WTC11 (cell line): ENCODE measurements around the gene ENHO. TPM values are rescaled to one million over a fixed set of nuclear protein-coding genes. Genes with fewer than 3 reads are reported as not detected.
"Not testable (repeated sequence)": the region's sequence is repeated elsewhere in the genome, so short reads cannot be mapped to it uniquely, and the experiment has no call there.

ENCODE experiments used
- ATAC-seq: fragments of 200-7000 bp; cut with Tn5 transposase; 2 replicates; pipeline ENCODE4 v1.10.0; 2021; ENCODE audit warnings: mild to moderate bottlenecking, moderate library complexity
- CTCF ChIA-PET: fragments of 300-600 bp; sonication (Branson Sonifier 250); formaldehyde crosslinking; loops from one replicate; lab custom pipeline; 2021; ENCODE audit warnings: antibody characterized with exemption; lab: Charles Lee
- POLR2A ChIA-PET: fragments of 350-600 bp; sonication (Branson Sonifier 250); formaldehyde crosslinking; loops from one replicate; lab custom pipeline; 2021; ENCODE audit warnings: antibody characterized with exemption; lab: Charles Lee
- DNase-seq: peaks from one replicate; pipeline ENCODE4 v3.0.0; 2021; ENCODE audit warnings: low spot score
- H3K27ac Mint-ChIP-seq: 2 replicates; pipeline ENCODE4 v1.8.0; 2021; ENCODE audit warnings: mixed read lengths
- H3K27me3 Mint-ChIP-seq: 2 replicates; pipeline ENCODE4 v1.8.0; 2021; ENCODE audit warnings: low read depth, mild to moderate bottlenecking, moderate library complexity, mixed read lengths
- H3K36me3 Mint-ChIP-seq: 2 replicates; pipeline ENCODE4 v1.8.0; 2021; ENCODE audit warnings: mixed read lengths
- H3K4me1 Mint-ChIP-seq: 2 replicates; pipeline ENCODE4 v1.8.0; 2022; ENCODE audit warnings: mixed read lengths
- H3K4me3 Mint-ChIP-seq: 2 replicates; pipeline ENCODE4 v1.8.0; 2021; ENCODE audit warnings: mild to moderate bottlenecking, moderate library complexity, mixed read lengths
- H3K9me3 Mint-ChIP-seq: 2 replicates; pipeline ENCODE4 v1.8.0; 2021; ENCODE audit warnings: mixed read lengths
- ATF1 ChIP-seq: sonication (generic); formaldehyde crosslinking; IDR thresholded peaks from 2 replicates; pipeline ENCODE4 v1.8.1; 2023; ENCODE audit warnings: mild to moderate bottlenecking, moderate library complexity, missing genetic modification reagents
- FOXJ3 ChIP-seq: sonication (generic); formaldehyde crosslinking; IDR thresholded peaks from 2 replicates; pipeline ENCODE4 v1.9.0; 2021; ENCODE audit warnings: missing genetic modification reagents, mild to moderate bottlenecking, borderline replicate concordance
- GRHL2 ChIP-seq: fragments of 250-450 bp; sonication (Bioruptor Pico); IDR thresholded peaks from 2 replicates; pipeline ENCODE4 v1.8.0; 2022; ENCODE audit warnings: mild to moderate bottlenecking, moderate library complexity; ENCODE audit not compliant: insufficient replicate concordance, severe bottlenecking
- IRF2 ChIP-seq: sonication (generic); formaldehyde crosslinking; IDR thresholded peaks from 2 replicates; pipeline ENCODE4 v1.8.0; 2022; ENCODE audit warnings: low read depth, missing genetic modification reagents, borderline replicate concordance
- MYBL2 ChIP-seq: sonication (generic); formaldehyde crosslinking; IDR thresholded peaks from 2 replicates; pipeline ENCODE4 v1.8.1; 2023; ENCODE audit warnings: mild to moderate bottlenecking, moderate library complexity, missing genetic modification reagents
- NFE2L1 ChIP-seq: sonication (generic); formaldehyde crosslinking; IDR thresholded peaks from 2 replicates; pipeline ENCODE4 v1.8.1; 2023; ENCODE audit warnings: missing genetic modification reagents
- NR1H2 ChIP-seq: sonication (generic); formaldehyde crosslinking; IDR thresholded peaks from 2 replicates; pipeline ENCODE4 v1.9.0; 2021; ENCODE audit warnings: mild to moderate bottlenecking, moderate library complexity, missing genetic modification reagents
- OVOL2 ChIP-seq: fragments of 250-450 bp; sonication (Bioruptor Pico); IDR thresholded peaks from 2 replicates; pipeline ENCODE4 v1.9.0; 2021; ENCODE audit warnings: mild to moderate bottlenecking, borderline replicate concordance
- RELA ChIP-seq: sonication (generic); formaldehyde crosslinking; IDR thresholded peaks from 2 replicates; pipeline ENCODE4 v1.8.1; 2022; ENCODE audit warnings: missing genetic modification reagents, mild to moderate bottlenecking, borderline replicate concordance
- TCF7 ChIP-seq: sonication (generic); formaldehyde crosslinking; IDR thresholded peaks from 2 replicates; pipeline ENCODE4 v1.8.0; 2022; ENCODE audit warnings: mild to moderate bottlenecking, low read depth, missing genetic modification reagents, moderate library complexity
- ZNF396 ChIP-seq: fragments of 250-450 bp; sonication (Bioruptor Pico); IDR thresholded peaks from 2 replicates; pipeline ENCODE4 v1.8.0; 2021; ENCODE audit warnings: mild to moderate bottlenecking, moderate library complexity, borderline replicate concordance
- total RNA-seq: library from RNA; stranded (reverse); gene quantifications from 3 replicates; pipeline ENCODE4 v1.2.3, GENCODE V29; 2021
- TF ChIP-seq, protein P1 (sequence below): fragments of 250-450 bp; sonication (Bioruptor Pico); IDR thresholded peaks from 2 replicates; pipeline ENCODE4 v1.9.0; 2021; ENCODE audit warnings: mild to moderate bottlenecking, borderline replicate concordance
- TF ChIP-seq, protein P2 (sequence below): sonication (generic); formaldehyde crosslinking; IDR thresholded peaks from 2 replicates; pipeline ENCODE4 v1.8.1; 2022; ENCODE audit warnings: mild to moderate bottlenecking, missing genetic modification reagents, moderate library complexity, borderline replicate concordance
- TF ChIP-seq, protein P3 (sequence below): sonication (generic); formaldehyde crosslinking; IDR thresholded peaks from 2 replicates; pipeline ENCODE4 v1.8.0; 2022; ENCODE audit warnings: mild to moderate bottlenecking, missing genetic modification reagents
- TF ChIP-seq, protein P4 (sequence below): sonication (generic); formaldehyde crosslinking; IDR thresholded peaks from 2 replicates; pipeline ENCODE4 v1.8.1; 2023; ENCODE audit warnings: mild to moderate bottlenecking, moderate library complexity, missing genetic modification reagents

Gene ENHO
- total RNA-seq, 1 experiment from 2014 or later, result 28.3 TPM

DNA sequence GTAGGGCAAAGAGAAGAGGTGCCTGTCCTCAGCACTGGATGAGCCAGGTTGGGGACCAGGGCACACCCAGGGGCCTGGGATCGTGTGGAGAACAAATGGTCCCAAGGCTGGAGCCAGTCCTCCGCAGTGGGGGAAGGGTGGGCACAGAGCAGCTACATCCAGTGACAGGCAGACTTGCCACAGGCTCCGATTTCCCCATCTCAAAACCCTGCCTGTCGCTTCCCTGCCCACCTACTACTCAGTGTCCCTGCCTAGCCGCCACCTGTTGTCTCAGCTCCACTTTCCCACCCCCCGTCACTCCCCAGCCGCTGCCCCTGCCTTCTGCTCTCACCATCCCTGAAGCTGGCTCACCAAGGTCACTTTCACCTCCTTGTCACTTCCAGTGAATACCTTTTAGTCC, 13.9 kb upstream of the ENHO start:
- ATAC-seq (no peak), DNase-seq (no peak)
- ChIA-PET POLR2A (interaction anchor here (0.6 to 1.1 kb wide), 2 partner anchors 27 to 98 kb away, joined by 3 read pairs; no protein-coding TSS in a partner anchor), CTCF (interaction anchor here (0.8 to 1.5 kb wide), 8 partner anchors 10 to 133 kb away, joined by 3 to 7 read pairs (median 4); partner anchors contain the start of gene RPP25L)
- H3K4me1 Mint-ChIP-seq, result peaks cover 5% of the 10 kb centered on the region
- no peak overlapping the region for H3K27ac Mint-ChIP-seq
- peaks cover 24% of the 10 kb centered on the region for H3K27me3 Mint-ChIP-seq
- peaks cover 9% of the 10 kb centered on the region for H3K36me3 Mint-ChIP-seq
- H3K4me3 Mint-ChIP-seq, result no peak overlapping the region
- TF ChIP-seq, protein P1, sequence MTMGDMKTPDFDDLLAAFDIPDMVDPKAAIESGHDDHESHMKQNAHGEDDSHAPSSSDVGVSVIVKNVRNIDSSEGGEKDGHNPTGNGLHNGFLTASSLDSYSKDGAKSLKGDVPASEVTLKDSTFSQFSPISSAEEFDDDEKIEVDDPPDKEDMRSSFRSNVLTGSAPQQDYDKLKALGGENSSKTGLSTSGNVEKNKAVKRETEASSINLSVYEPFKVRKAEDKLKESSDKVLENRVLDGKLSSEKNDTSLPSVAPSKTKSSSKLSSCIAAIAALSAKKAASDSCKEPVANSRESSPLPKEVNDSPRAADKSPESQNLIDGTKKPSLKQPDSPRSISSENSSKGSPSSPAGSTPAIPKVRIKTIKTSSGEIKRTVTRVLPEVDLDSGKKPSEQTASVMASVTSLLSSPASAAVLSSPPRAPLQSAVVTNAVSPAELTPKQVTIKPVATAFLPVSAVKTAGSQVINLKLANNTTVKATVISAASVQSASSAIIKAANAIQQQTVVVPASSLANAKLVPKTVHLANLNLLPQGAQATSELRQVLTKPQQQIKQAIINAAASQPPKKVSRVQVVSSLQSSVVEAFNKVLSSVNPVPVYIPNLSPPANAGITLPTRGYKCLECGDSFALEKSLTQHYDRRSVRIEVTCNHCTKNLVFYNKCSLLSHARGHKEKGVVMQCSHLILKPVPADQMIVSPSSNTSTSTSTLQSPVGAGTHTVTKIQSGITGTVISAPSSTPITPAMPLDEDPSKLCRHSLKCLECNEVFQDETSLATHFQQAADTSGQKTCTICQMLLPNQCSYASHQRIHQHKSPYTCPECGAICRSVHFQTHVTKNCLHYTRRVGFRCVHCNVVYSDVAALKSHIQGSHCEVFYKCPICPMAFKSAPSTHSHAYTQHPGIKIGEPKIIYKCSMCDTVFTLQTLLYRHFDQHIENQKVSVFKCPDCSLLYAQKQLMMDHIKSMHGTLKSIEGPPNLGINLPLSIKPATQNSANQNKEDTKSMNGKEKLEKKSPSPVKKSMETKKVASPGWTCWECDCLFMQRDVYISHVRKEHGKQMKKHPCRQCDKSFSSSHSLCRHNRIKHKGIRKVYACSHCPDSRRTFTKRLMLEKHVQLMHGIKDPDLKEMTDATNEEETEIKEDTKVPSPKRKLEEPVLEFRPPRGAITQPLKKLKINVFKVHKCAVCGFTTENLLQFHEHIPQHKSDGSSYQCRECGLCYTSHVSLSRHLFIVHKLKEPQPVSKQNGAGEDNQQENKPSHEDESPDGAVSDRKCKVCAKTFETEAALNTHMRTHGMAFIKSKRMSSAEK (CRISPR knock-in tag), result no peak
- TF ChIP-seq, protein P2, sequence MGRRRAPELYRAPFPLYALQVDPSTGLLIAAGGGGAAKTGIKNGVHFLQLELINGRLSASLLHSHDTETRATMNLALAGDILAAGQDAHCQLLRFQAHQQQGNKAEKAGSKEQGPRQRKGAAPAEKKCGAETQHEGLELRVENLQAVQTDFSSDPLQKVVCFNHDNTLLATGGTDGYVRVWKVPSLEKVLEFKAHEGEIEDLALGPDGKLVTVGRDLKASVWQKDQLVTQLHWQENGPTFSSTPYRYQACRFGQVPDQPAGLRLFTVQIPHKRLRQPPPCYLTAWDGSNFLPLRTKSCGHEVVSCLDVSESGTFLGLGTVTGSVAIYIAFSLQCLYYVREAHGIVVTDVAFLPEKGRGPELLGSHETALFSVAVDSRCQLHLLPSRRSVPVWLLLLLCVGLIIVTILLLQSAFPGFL (CRISPR knock-in tag), result no peak
- TF ChIP-seq FOXJ3 (no peak), NR1H2 (CRISPR knock-in tag) (no peak), RELA (CRISPR knock-in tag) (no peak), IRF2 (no peak), OVOL2 (CRISPR knock-in tag) (no peak), MYBL2 (no peak), NFE2L1 (CRISPR knock-in tag) (no peak), ATF1 (CRISPR knock-in tag) (no peak), GRHL2 (no peak)
- TF ChIP-seq, protein P3, sequence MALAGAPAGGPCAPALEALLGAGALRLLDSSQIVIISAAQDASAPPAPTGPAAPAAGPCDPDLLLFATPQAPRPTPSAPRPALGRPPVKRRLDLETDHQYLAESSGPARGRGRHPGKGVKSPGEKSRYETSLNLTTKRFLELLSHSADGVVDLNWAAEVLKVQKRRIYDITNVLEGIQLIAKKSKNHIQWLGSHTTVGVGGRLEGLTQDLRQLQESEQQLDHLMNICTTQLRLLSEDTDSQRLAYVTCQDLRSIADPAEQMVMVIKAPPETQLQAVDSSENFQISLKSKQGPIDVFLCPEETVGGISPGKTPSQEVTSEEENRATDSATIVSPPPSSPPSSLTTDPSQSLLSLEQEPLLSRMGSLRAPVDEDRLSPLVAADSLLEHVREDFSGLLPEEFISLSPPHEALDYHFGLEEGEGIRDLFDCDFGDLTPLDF, result no peak
- TF ChIP-seq, protein P4, sequence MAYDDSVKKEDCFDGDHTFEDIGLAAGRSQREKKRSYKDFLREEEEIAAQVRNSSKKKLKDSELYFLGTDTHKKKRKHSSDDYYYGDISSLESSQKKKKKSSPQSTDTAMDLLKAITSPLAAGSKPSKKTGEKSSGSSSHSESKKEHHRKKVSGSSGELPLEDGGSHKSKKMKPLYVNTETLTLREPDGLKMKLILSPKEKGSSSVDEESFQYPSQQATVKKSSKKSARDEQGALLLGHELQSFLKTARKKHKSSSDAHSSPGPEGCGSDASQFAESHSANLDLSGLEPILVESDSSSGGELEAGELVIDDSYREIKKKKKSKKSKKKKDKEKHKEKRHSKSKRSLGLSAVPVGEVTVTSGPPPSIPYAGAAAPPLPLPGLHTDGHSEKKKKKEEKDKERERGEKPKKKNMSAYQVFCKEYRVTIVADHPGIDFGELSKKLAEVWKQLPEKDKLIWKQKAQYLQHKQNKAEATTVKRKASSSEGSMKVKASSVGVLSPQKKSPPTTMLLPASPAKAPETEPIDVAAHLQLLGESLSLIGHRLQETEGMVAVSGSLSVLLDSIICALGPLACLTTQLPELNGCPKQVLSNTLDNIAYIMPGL (CRISPR knock-in tag), result no peak
- H3K9me3 Mint-ChIP-seq, result peaks cover 19% of the 10 kb centered on the region

DNA sequence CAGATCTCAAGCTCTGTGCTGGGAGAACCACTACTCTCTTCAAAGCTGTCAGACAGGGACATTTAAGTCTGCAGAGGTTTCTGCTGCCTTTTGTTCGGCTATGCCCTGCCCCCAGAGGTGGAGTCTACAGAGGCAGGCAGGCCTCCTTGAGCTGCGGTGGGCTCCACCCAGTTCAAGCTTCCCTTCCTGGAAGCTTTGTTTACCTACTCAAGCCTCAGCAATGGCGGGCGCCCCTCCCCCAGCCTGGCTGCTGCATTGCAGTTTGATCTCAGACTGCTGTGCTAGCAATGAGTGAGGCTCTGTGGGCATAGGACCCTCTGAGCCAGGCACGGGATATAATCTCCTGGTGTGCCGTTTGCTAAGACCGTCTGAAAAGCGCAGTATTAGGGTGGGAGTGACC, 9.3 kb upstream of the ENHO start:
- Mint-ChIP-seq H3K9me3 (peaks cover 28% of the 10 kb centered on the region), H3K36me3 (peaks cover 11% of the 10 kb centered on the region), H3K27me3 (peaks cover 64% of the 10 kb centered on the region)
- H3K4me1 Mint-ChIP-seq, DNase-seq, ATAC-seq, H3K27ac Mint-ChIP-seq, POLR2A ChIA-PET, H3K4me3 Mint-ChIP-seq: not testable (repeated sequence)
- CTCF ChIA-PET, result interaction anchor here (0.6 kb wide), 2 partner anchors 22 to 104 kb away, joined by 3 to 5 read pairs; no protein-coding TSS in a partner anchor

DNA sequence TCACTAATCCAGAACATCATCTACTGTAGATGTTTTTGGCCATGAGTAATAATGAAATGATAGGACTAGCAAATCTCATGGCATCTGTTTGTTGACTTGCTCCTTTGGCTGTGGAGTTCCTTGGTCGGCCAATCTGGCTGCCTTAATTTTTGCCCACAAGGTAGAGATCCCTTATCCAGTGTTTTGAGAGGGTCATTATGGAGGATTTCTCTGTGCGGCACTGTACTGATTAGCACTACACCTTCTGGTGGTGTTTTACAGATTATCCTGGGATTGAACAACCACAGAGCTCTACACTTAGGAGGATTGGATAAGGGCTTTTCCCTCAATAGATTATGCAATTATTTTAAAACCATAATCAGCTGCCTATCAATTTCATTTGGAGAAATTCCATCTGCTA, 3.2 kb upstream of the ENHO start:
- ATAC-seq (no peak), DNase-seq (no peak)
- H3K4me3 Mint-ChIP-seq, result no peak overlapping the region
- H3K4me1 Mint-ChIP-seq, result peaks cover 16% of the 10 kb centered on the region
- ChIA-PET CTCF (interaction anchor here (1.0 kb wide), 1 partner anchor 22 kb away, joined by 3 read pairs; no protein-coding TSS in a partner anchor), POLR2A (no interaction called here)
- TF ChIP-seq TCF7 (CRISPR knock-in tag) (no peak), ZNF396 (CRISPR knock-in tag) (no peak)
- H3K36me3 Mint-ChIP-seq, result peaks cover 3% of the 10 kb centered on the region; the same call in 1 of the 2 replicates
- H3K9me3 Mint-ChIP-seq, result peaks cover 3% of the 10 kb centered on the region
- H3K27me3 Mint-ChIP-seq, result peaks cover 71% of the 10 kb centered on the region
- no peak overlapping the region for H3K27ac Mint-ChIP-seq
